ENCODE data around the gene ZSCAN20.

DNA sequence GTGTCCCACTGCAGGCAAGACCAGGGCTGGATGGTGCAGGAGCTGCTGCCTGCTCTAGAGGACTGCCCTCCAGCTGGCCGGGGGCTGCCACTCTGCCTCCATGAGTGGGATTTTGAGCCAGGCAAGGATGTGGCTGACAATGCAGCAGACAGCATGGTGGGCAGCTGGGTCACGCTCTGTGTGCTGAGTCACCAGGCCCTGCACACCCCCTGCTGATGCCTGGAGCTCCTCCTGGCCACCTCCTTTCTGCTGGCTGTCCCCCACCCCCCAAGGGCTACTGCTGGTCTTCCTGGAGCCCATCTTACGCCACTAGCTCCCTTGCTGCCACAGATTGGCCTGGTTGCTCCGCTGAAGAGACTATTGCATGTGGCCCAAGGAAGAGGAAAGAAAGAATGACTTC lies 3.9 kb upstream of the ZSCAN20 start:
- TF ChIP-seq, protein P1, sequence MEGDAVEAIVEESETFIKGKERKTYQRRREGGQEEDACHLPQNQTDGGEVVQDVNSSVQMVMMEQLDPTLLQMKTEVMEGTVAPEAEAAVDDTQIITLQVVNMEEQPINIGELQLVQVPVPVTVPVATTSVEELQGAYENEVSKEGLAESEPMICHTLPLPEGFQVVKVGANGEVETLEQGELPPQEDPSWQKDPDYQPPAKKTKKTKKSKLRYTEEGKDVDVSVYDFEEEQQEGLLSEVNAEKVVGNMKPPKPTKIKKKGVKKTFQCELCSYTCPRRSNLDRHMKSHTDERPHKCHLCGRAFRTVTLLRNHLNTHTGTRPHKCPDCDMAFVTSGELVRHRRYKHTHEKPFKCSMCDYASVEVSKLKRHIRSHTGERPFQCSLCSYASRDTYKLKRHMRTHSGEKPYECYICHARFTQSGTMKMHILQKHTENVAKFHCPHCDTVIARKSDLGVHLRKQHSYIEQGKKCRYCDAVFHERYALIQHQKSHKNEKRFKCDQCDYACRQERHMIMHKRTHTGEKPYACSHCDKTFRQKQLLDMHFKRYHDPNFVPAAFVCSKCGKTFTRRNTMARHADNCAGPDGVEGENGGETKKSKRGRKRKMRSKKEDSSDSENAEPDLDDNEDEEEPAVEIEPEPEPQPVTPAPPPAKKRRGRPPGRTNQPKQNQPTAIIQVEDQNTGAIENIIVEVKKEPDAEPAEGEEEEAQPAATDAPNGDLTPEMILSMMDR (IDR thresholded peaks at IDR 0.05; ENCODE audit: low read depth, low read length, missing input control), result no peak
- TF ChIP-seq EGR1 (IDR thresholded peaks at IDR 0.05; ENCODE audit: low read depth in 2 of 2), result no peak
- TF ChIP-seq SP1 (IDR thresholded peaks at IDR 0.05), result no peak
- TF ChIP-seq, protein P2, sequence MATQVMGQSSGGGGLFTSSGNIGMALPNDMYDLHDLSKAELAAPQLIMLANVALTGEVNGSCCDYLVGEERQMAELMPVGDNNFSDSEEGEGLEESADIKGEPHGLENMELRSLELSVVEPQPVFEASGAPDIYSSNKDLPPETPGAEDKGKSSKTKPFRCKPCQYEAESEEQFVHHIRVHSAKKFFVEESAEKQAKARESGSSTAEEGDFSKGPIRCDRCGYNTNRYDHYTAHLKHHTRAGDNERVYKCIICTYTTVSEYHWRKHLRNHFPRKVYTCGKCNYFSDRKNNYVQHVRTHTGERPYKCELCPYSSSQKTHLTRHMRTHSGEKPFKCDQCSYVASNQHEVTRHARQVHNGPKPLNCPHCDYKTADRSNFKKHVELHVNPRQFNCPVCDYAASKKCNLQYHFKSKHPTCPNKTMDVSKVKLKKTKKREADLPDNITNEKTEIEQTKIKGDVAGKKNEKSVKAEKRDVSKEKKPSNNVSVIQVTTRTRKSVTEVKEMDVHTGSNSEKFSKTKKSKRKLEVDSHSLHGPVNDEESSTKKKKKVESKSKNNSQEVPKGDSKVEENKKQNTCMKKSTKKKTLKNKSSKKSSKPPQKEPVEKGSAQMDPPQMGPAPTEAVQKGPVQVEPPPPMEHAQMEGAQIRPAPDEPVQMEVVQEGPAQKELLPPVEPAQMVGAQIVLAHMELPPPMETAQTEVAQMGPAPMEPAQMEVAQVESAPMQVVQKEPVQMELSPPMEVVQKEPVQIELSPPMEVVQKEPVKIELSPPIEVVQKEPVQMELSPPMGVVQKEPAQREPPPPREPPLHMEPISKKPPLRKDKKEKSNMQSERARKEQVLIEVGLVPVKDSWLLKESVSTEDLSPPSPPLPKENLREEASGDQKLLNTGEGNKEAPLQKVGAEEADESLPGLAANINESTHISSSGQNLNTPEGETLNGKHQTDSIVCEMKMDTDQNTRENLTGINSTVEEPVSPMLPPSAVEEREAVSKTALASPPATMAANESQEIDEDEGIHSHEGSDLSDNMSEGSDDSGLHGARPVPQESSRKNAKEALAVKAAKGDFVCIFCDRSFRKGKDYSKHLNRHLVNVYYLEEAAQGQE (IDR thresholded peaks at IDR 0.05), result no peak
- TF ChIP-seq RAD21 (IDR thresholded peaks at IDR 0.05), result no peak
- TF ChIP-seq, protein P3, sequence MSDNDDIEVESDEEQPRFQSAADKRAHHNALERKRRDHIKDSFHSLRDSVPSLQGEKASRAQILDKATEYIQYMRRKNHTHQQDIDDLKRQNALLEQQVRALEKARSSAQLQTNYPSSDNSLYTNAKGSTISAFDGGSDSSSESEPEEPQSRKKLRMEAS (IDR thresholded peaks at IDR 0.05), result no peak
- TF ChIP-seq JUND (IDR thresholded peaks at IDR 0.05), result no peak

Measured in liver (tissue), 3 donors.